ENCODE results near the gene C15orf39. TPM values are rescaled to one million over a fixed set of nuclear protein-coding genes. Genes with fewer than 3 reads are reported as not detected.

Gene C15orf39
- total and polyA plus RNA-seq, 2 of the 13 experiments (the other 11 are each of a cell fraction or from before 2014, with no cell fraction given), result 6.2 to 13.5 TPM

GRCh38 chr15:75182187-75183131, 19.2 kb upstream of the C15orf39 start:
- Histone ChIP-seq H3K27ac (ENCODE audit: extremely low read length, insufficient read depth, low read length) (peak overlapping the region; percentile 59), H3K4me3 (replicated peaks in 1 of 3; ENCODE audit: insufficient read depth in 1 of 3, low read depth in 2 of 3, low read length in 3 of 3) (peak overlapping the region; percentile 25 to 49 (median 26)), H3K36me3 (replicated peaks in 1 of 2; ENCODE audit: control insufficient read depth in 1 of 2, insufficient read depth in 2 of 2, low read length in 2 of 2) (no peaks in the 10 kb centered on the region), H3K9ac (ENCODE audit: insufficient read depth, low read depth, low read length) (peak overlapping the region; percentile 41), H3K9me3 (ENCODE audit: low read length) (no peaks in the 10 kb centered on the region), H3K79me2 (ENCODE audit: insufficient read depth, low read length) (no peaks in the 10 kb centered on the region), H3K4me2 (ENCODE audit: low read depth, low read length) (peak overlapping the region; percentile 73), H3K27me3 (ENCODE audit: control insufficient read depth in 1 of 2, insufficient read depth in 2 of 2, low read length in 2 of 2) (no peaks in the 10 kb centered on the region), H2AFZ (ENCODE audit: low read length) (no peak overlapping the region), H4K20me1 (ENCODE audit: insufficient read depth, low read length) (no peaks in the 10 kb centered on the region), H3K4me1 (ENCODE audit: insufficient read depth, low read length) (peaks cover 59% of the 10 kb centered on the region)
- BruUV-seq (replicated peaks), result TSS peak; percentile 82
- DNase-seq (ENCODE audit: low spot score) (peak; percentile 90), ATAC-seq (peak; percentile 63), FAIRE-seq (peak; percentile 74)
- ChIA-PET CTCF (ENCODE audit: low intra/inter-chr PET ratio, low total read pairs) (interaction anchor here (1.2 kb wide), 1 partner anchor 140 kb away, joined by 6 read pairs; no protein-coding TSS in a partner anchor), POLR2A (interaction anchor here (0.9 to 8.7 kb wide), 12 partner anchors 10 to 721 kb away, joined by 3 to 151 read pairs (median 4); partner anchors contain the start of genes C15orf39 and UBL7)
- in situ Hi-C loops (cut with HindIII; ENCODE audit: extremely low pct_ligation_motif_present, low pct_unique_long_range_greater_than_20kb), result no loop called here
- 1% methylated on average over 10 of the region's 12 CpGs for WGBS (ENCODE audit: low lambda C conversion rate)
- intact Hi-C loops (cut with micrococcal nuclease; ENCODE audit: unreplicated experiment), result loop anchor here (1.0 to 5.0 kb wide), 3 partner anchors 16 to 139 kb away; no protein-coding TSS in a partner anchor
- no peak for TF ChIP-seq BHLHE40 (IDR thresholded peaks at IDR 0.05; ENCODE audit: low read length)
- no peak for TF ChIP-seq DNMT1 (CRISPR knock-in tag; IDR thresholded peaks at IDR 0.05)
- TF ChIP-seq GATAD2A (CRISPR knock-in tag; IDR thresholded peaks at IDR 0.05), result 0 out of 2 replicates have a peak, but pooled peaks have one; percentile 30
- TF ChIP-seq, protein P1, sequence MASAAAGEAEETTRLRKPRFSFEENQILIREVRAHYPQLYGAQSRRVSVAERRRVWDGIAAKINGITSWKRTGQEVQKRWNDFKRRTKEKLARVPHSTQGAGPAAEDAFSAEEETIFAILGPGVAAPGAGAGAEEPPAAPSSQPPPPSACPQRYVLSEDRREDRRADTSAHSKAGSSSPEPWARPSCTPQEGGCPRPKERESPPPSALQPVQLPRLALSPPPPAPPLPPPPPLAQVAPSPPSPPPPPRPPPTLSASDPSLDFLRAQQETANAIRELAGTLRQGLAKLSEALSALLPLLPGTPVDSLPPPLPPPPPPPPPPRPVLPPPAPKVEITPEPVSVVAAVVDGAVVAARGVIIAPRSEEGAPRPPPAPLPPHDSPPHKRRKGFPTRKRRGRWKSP (CRISPR knock-in tag; IDR thresholded peaks at IDR 0.05), result no peak
- TF ChIP-seq GABPA (IDR thresholded peaks at IDR 0.05; ENCODE audit: low read depth, low read length), result no peak
- peak; percentile 34; the same call in 1 of the 2 replicates for TF ChIP-seq GABPA (CRISPR knock-in tag; IDR thresholded peaks at IDR 0.05; ENCODE audit: low read depth)
- TF ChIP-seq SCMH1 (CRISPR knock-in tag; IDR thresholded peaks at IDR 0.05; ENCODE audit: borderline replicate concordance), result no peak
- 0 out of 2 replicates have a peak, but pooled peaks have one; percentile 51 for TF ChIP-seq ZFP90 (CRISPR knock-in tag; IDR thresholded peaks at IDR 0.05; ENCODE audit: borderline replicate concordance)
- TF ChIP-seq, protein P2, sequence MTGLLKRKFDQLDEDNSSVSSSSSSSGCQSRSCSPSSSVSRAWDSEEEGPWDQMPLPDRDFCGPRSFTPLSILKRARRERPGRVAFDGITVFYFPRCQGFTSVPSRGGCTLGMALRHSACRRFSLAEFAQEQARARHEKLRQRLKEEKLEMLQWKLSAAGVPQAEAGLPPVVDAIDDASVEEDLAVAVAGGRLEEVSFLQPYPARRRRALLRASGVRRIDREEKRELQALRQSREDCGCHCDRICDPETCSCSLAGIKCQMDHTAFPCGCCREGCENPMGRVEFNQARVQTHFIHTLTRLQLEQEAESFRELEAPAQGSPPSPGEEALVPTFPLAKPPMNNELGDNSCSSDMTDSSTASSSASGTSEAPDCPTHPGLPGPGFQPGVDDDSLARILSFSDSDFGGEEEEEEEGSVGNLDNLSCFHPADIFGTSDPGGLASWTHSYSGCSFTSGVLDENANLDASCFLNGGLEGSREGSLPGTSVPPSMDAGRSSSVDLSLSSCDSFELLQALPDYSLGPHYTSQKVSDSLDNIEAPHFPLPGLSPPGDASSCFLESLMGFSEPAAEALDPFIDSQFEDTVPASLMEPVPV (CRISPR knock-in tag; IDR thresholded peaks at IDR 0.05), result 0 out of 2 replicates have a peak, but pooled peaks have one; percentile 35
- TF ChIP-seq REPIN1 (CRISPR knock-in tag; IDR thresholded peaks at IDR 0.05; ENCODE audit: borderline replicate concordance, low read depth), result peak; percentile 73; the same call in 1 of the 2 replicates
- TF ChIP-seq NRL (CRISPR knock-in tag; IDR thresholded peaks at IDR 0.05; ENCODE audit: borderline replicate concordance), result peak; percentile 72
- TF ChIP-seq HMG20A (CRISPR knock-in tag; IDR thresholded peaks at IDR 0.05; ENCODE audit: borderline replicate concordance), result peak; percentile 12; the same call in 1 of the 2 replicates
- peak; percentile 48; the same call in 1 of the 2 replicates for TF ChIP-seq BRD4 (CRISPR knock-in tag; IDR thresholded peaks at IDR 0.05)
- peak; percentile 72; the same call in 1 of the 2 replicates for TF ChIP-seq ZNF292 (CRISPR knock-in tag; IDR thresholded peaks at IDR 0.05; ENCODE audit: borderline replicate concordance, low read depth)
- TF ChIP-seq ZBTB7B (CRISPR knock-in tag; IDR thresholded peaks at IDR 0.05), result peak; percentile 46
- peak; percentile 43; the same call in 1 of the 2 replicates for TF ChIP-seq ZNF574 (CRISPR knock-in tag; IDR thresholded peaks at IDR 0.05)
- TF ChIP-seq KDM6A (CRISPR knock-in tag; IDR thresholded peaks at IDR 0.05; ENCODE audit: low read depth), result 0 out of 2 replicates have a peak, but pooled peaks have one; percentile 42

Data from HepG2 (cell line).